Prostate gland (tissue), 2 donors: ENCODE results near the gene RDX. TPM values are rescaled to one million over a fixed set of nuclear protein-coding genes. Genes with fewer than 3 reads are reported as not detected.

Source experiments
- DNase-seq: peaks from one replicate; pipeline ENCODE4 v3.0.0-alpha.2; 2019; ENCODE audit warnings: low spot score
- H3K27ac ChIP-seq, 2 donors: fragments of 200-600 bp; sonication (generic); 2 replicates each; pipeline ENCODE4 v1.5.1; 2017 to 2019
- H3K27me3 ChIP-seq: fragments of 200-600 bp; sonication (generic); replicated peaks from 2 replicates; pipeline ENCODE4 v1.5.1; 2019; ENCODE audit not compliant: insufficient read depth
- H3K36me3 ChIP-seq, 2 donors: fragments of 200-600 bp; sonication (generic); 1 replicate in 1 of 2; 2 replicates in 1 of 2; pipeline versions ENCODE4 v1.5.1 to v1.8.1; 2017 to 2019
- H3K4me1 ChIP-seq: fragments of 200-600 bp; sonication (generic); replicated peaks from 2 replicates; pipeline ENCODE4 v1.5.1; 2019
- H3K4me3 ChIP-seq, 2 donors: fragments of 200-600 bp; sonication (generic); 2 replicates each; pipeline ENCODE4 v1.5.1; 2017 to 2019
- H3K9me3 ChIP-seq: fragments of 200-600 bp; sonication (generic); 2 replicates; pipeline ENCODE4 v1.5.1; 2017
- POLR2A ChIP-seq: fragments of 450-650 bp; IDR thresholded peaks from one replicate; pipeline ENCODE4 v1.6.1; 2016; ENCODE audit warnings: antibody characterized with exemption, mild to moderate bottlenecking
- POLR2AphosphoS5 ChIP-seq: sonication (generic); formaldehyde crosslinking; IDR thresholded peaks from one replicate; pipeline ENCODE4 v1.6.1; 2017; ENCODE audit warnings: antibody characterized with exemption
- WGBS: methylation state at CpG from one replicate; pipeline ENCODE4 v1.1.5; 2018; 5-methylcytosine and 5-hydroxymethylcytosine counted together
- intact Hi-C: fragments of 100-400 bp; cut with DNase I; formaldehyde crosslinking; loops from one replicate; pipeline ENCODE4 v1.14.2; 2022
- total RNA-seq, 2 donors: library from RNA; depleted of rRNA; stranded (reverse); fragments of >200 nt; gene quantifications; one replicate each; pipeline ENCODE4 v1.1.0, GENCODE V29; 2016
- TF ChIP-seq, protein P1 (sequence below), 4 experiments: fragments of 200-600 bp in 2 of 4; fragments of 450-650 bp in 2 of 4; sonication (generic) in 2 of 4; IDR thresholded peaks; 1 replicate in 3 of 4; 2 replicates in 1 of 4; pipeline ENCODE4 v1.5.1; 2016 to 2019; ENCODE audit warnings: antibody characterized with exemption in 4 of 4, mild to moderate bottlenecking in 2 of 4, moderate library complexity in 2 of 4

RDX gene
- total RNA-seq, 2 donors from 2014 or later, result 45.4 to 136 TPM

DNA sequence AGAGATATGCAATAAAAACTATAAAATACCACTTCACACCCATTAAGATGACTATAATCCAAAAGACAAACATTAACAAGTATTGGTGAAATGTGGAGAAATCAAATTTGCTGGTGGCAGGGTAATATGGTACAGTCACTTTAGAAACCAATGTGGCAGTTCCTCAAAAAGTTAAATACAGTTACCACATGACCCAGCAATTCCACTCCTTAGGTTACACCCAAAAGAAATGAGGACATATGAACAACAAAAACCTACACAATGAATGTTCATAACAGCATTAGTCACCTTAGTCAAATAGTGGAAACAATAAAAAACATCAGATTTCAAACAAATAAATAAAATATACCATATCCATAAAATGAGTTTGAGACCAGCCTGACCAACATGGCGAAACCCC lies 52.6 kb downstream of the RDX start:
- Histone ChIP-seq H3K9me3 (no peaks in the 10 kb centered on the region), H3K4me3 (no peak overlapping the region), H3K27me3 (no peaks in the 10 kb centered on the region), H3K27ac (no peak overlapping the region), H3K4me1 (no peaks in the 10 kb centered on the region), H3K36me3 (no peaks in the 10 kb centered on the region)
- TF ChIP-seq, protein P1, sequence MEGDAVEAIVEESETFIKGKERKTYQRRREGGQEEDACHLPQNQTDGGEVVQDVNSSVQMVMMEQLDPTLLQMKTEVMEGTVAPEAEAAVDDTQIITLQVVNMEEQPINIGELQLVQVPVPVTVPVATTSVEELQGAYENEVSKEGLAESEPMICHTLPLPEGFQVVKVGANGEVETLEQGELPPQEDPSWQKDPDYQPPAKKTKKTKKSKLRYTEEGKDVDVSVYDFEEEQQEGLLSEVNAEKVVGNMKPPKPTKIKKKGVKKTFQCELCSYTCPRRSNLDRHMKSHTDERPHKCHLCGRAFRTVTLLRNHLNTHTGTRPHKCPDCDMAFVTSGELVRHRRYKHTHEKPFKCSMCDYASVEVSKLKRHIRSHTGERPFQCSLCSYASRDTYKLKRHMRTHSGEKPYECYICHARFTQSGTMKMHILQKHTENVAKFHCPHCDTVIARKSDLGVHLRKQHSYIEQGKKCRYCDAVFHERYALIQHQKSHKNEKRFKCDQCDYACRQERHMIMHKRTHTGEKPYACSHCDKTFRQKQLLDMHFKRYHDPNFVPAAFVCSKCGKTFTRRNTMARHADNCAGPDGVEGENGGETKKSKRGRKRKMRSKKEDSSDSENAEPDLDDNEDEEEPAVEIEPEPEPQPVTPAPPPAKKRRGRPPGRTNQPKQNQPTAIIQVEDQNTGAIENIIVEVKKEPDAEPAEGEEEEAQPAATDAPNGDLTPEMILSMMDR (IDR thresholded peaks at IDR 0.05), result no peak
- TF ChIP-seq POLR2AphosphoS5 (no peak), POLR2A (no peak)
- intact Hi-C loops, result no loop called here
- 100% methylated on average over 1 of the region's 1 CpG for WGBS
- no peak for DNase-seq

GRCh38 chr11:110242746-110243145 lies 53.7 kb downstream of the RDX start:
- no peaks in the 10 kb centered on the region for H3K27me3 ChIP-seq
- intact Hi-C loops, result no loop called here
- no peak for DNase-seq

GRCh38 chr11:110242188-110242587 lies 54.2 kb downstream of the RDX start:
- DNase-seq, result no peak
- intact Hi-C loops, result no loop called here
- Histone ChIP-seq H3K4me1 (no peaks in the 10 kb centered on the region), H3K4me3 (no peak overlapping the region), H3K36me3 (no peaks in the 10 kb centered on the region), H3K27ac (no peak overlapping the region), H3K27me3 (no peaks in the 10 kb centered on the region), H3K9me3 (no peaks in the 10 kb centered on the region)
- TF ChIP-seq, protein P1 (IDR thresholded peaks at IDR 0.05), result no peak
- TF ChIP-seq POLR2A (no peak), POLR2AphosphoS5 (no peak)
- 90% methylated on average over 7 of the region's 7 CpGs for WGBS

More at GRCh38 chr11:110242746-110243145, 53.7 kb downstream of the RDX start:
- Histone ChIP-seq H3K27ac (no peak overlapping the region), H3K4me1 (no peaks in the 10 kb centered on the region), H3K36me3 (no peaks in the 10 kb centered on the region), H3K9me3 (no peaks in the 10 kb centered on the region), H3K4me3 (no peak overlapping the region)
- TF ChIP-seq POLR2A (no peak), POLR2AphosphoS5 (no peak)
- TF ChIP-seq, protein P1 (IDR thresholded peaks at IDR 0.05), result no peak

GRCh38 chr11:110235966-110236365 lies 60.4 kb downstream of the RDX start:
- WGBS, result 51% methylated on average over 1 of the region's 1 CpG
- H3K36me3 ChIP-seq, result no peaks in the 10 kb centered on the region
- TF ChIP-seq, protein P1 (IDR thresholded peaks at IDR 0.05), result no peak
- TF ChIP-seq POLR2AphosphoS5 (no peak), POLR2A (no peak)

DNA sequence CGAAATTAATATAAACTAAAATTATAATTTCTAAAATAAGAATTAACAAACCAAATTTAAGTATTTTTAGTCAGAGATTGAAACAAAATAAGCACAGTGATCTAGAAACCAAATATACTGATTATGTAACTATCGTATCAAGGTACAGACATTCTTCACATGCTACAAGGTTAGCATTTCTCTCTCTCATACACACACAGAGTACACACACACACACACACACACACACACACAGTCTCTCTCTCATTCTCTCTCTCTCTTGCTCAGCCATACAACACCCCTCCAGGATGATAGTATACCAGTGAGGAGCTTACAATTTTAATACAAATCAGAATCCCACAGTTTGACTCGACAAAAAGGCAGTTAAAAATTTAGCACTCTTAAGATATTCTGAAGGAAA lies 66.0 kb downstream of the RDX start:
- Histone ChIP-seq H3K36me3 (no peaks in the 10 kb centered on the region), H3K4me3 (no peak overlapping the region), H3K27ac (no peak overlapping the region), H3K27me3 (no peaks in the 10 kb centered on the region), H3K9me3 (no peaks in the 10 kb centered on the region), H3K4me1 (no peaks in the 10 kb centered on the region)
- WGBS, result 88% methylated on average over 3 of the region's 3 CpGs
- TF ChIP-seq, protein P1 (IDR thresholded peaks at IDR 0.05), result no peak
- TF ChIP-seq POLR2AphosphoS5 (no peak), POLR2A (no peak)
- intact Hi-C loops, result no loop called here
- no peak for DNase-seq

More at GRCh38 chr11:110235966-110236365, 60.4 kb downstream of the RDX start:
- Histone ChIP-seq H3K27ac (no peak overlapping the region), H3K4me3 (no peak overlapping the region), H3K27me3 (no peaks in the 10 kb centered on the region), H3K9me3 (no peaks in the 10 kb centered on the region), H3K4me1 (no peaks in the 10 kb centered on the region)
- DNase-seq, result no peak
- intact Hi-C loops, result no loop called here
